NT2/D1 (cell line): ENCODE data around the gene PLEKHM1.
"Not testable (repeated sequence)": the region's sequence is repeated elsewhere in the genome, so short reads cannot be mapped to it uniquely, and the experiment has no call there.

ENCODE experiments used
- SUZ12 ChIP-seq: IDR thresholded peaks from 2 replicates; pipeline ENCODE4 v1.6.1; 2011; ENCODE audit not compliant: insufficient read length, insufficient read depth; ENCODE audit errors: extremely low read depth
- YY1 ChIP-seq: IDR thresholded peaks from 2 replicates; pipeline ENCODE4 v1.6.1; 2011; ENCODE audit not compliant: insufficient read length, insufficient read depth
- ZNF274 ChIP-seq: IDR thresholded peaks from 2 replicates; pipeline ENCODE4 v1.6.1; 2011; ENCODE audit warnings: mild to moderate bottlenecking, low read depth, low read length

DNA sequence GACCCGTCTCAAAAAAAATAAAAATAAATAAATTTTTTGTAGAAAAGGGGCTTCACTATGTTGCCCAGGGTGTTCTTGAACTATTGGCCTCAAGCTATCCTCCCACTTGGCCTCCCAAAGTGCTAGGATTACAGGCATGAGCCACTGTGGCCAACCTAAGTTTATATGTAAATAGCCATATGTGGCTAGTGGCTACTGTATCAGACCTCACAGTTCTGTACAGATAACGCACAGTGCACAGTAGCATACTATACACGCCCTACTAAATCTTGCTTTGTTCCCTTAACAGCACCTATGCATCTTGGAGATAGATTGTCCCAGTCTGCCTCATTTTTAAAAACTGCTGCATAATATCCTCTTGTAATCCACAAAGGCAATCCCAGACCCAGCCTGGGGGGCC is 8.7 kb upstream of the PLEKHM1 start:
- TF ChIP-seq ZNF274, YY1, SUZ12: not testable (repeated sequence)
